GM18868 (cell line): Measurements from ENCODE around the gene ARFGAP1.

Experiments used
- ATAC-seq: cut with Tn5 transposase; IDR thresholded peaks from one replicate; pipeline ENCODE4 v1.9.1; 2021; ENCODE audit warnings: mild to moderate bottlenecking, moderate library complexity; ENCODE audit not compliant: unreplicated experiment

The ARFGAP1 gene

GRCh38 chr20:63272105-63273058 is at the start of gene ARFGAP1:
TSS of gene ARFGAP1 (plus strand) at chr20:63272813. CDS start at chr20:63275581, 2,768 bp downstream.
- ATAC-seq: peak; percentile 94

GRCh38 chr20:63223121-63223825 is 49.3 kb upstream of the ARFGAP1 start:
- no peak for ATAC-seq

- no peak for ATAC-seq
Measured at GRCh38 chr20:63223826-63224207, 48.8 kb upstream of the ARFGAP1 start.

- no peak for ATAC-seq
Measured at GRCh38 chr20:63224412-63225081, 48.1 kb upstream of the ARFGAP1 start.

GRCh38 chr20:63225082-63225454 is 47.5 kb upstream of the ARFGAP1 start:
- ATAC-seq: no peak

GRCh38 chr20:63226042-63226943 is 46.3 kb upstream of the ARFGAP1 start:
- ATAC-seq: no peak

GRCh38 chr20:63227260-63227659 is 45.4 kb upstream of the ARFGAP1 start:
- no peak for ATAC-seq

GRCh38 chr20:63228806-63229205 is 43.8 kb upstream of the ARFGAP1 start:
- no peak for ATAC-seq

GRCh38 chr20:63230800-63231268 is 41.8 kb upstream of the ARFGAP1 start:
- no peak for ATAC-seq

GRCh38 chr20:63232235-63233060 is 40.2 kb upstream of the ARFGAP1 start:
- no peak for ATAC-seq

- ATAC-seq: no peak
Measured at GRCh38 chr20:63233061-63233344, 39.6 kb upstream of the ARFGAP1 start.

- ATAC-seq: no peak
Measured at GRCh38 chr20:63233924-63234323, 38.7 kb upstream of the ARFGAP1 start.

GRCh38 chr20:63234693-63235398 is 37.8 kb upstream of the ARFGAP1 start:
- no peak for ATAC-seq

GRCh38 chr20:63235399-63235983 is 37.1 kb upstream of the ARFGAP1 start, which contains the start of gene BIRC7:
TSS of gene BIRC7 (plus strand) at chr20:63235905. CDS start at chr20:63236097, 192 bp downstream.
- ATAC-seq: no peak

GRCh38 chr20:63236116-63236837 is 36.3 kb upstream of the ARFGAP1 start:
- ATAC-seq: no peak

GRCh38 chr20:63238031-63238430 is 34.6 kb upstream of the ARFGAP1 start:
- ATAC-seq: no peak

- no peak for ATAC-seq
Measured at GRCh38 chr20:63238514-63239125, 34.0 kb upstream of the ARFGAP1 start.
